OCI-LY7 (cell line): Measurements from ENCODE around the gene KCNIP1.

ENCODE experiments used
- EZH2phosphoT487 ChIP-seq: fragments of 200-600 bp; sonication (generic); IDR thresholded peaks from 2 replicates; pipeline ENCODE4 v1.6.1; 2018; ENCODE audit warnings: low read depth, borderline replicate concordance, mild to moderate bottlenecking, mixed run types, antibody characterized with exemption, low read length, moderate library complexity, mixed read lengths
- TF ChIP-seq, protein P1 (sequence below): fragments of 200-600 bp; sonication (generic); conservative IDR thresholded peaks from 2 replicates; pipeline ENCODE4 v1.5.1; 2014; ENCODE audit warnings: mild to moderate bottlenecking, antibody characterized with exemption, low read length, moderate library complexity, mixed read lengths

DNA sequence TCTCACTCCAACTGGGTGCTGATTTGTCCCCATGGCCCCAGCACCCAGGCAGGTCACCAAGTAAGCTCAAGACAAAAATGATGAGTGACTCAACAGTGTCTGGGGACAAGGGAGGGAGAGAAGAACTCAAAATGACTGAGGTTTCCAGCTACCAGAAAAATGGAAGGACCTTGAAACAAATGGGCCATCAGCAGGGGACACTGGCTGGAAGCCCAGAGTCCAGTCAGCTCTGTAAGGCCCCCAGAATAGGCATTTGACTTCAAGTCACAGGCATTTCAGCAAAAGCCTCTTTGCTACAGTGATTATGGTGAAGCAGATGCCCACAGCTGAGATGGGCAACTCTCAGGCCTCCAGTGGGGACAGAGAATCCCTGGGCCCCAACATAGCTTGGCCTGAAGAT, 140.7 kb downstream of the KCNIP1 start:
- TF ChIP-seq, protein P1, sequence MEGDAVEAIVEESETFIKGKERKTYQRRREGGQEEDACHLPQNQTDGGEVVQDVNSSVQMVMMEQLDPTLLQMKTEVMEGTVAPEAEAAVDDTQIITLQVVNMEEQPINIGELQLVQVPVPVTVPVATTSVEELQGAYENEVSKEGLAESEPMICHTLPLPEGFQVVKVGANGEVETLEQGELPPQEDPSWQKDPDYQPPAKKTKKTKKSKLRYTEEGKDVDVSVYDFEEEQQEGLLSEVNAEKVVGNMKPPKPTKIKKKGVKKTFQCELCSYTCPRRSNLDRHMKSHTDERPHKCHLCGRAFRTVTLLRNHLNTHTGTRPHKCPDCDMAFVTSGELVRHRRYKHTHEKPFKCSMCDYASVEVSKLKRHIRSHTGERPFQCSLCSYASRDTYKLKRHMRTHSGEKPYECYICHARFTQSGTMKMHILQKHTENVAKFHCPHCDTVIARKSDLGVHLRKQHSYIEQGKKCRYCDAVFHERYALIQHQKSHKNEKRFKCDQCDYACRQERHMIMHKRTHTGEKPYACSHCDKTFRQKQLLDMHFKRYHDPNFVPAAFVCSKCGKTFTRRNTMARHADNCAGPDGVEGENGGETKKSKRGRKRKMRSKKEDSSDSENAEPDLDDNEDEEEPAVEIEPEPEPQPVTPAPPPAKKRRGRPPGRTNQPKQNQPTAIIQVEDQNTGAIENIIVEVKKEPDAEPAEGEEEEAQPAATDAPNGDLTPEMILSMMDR: no peak
- no peak for TF ChIP-seq EZH2phosphoT487
